ENCODE data around the gene CLSTN2.
A peak's percentile ranks its signal among the peaks of the same experiment; 100 is the strongest.

The CLSTN2 gene

GRCh38 chr3:140244893-140245292 lies 309.9 kb downstream of the CLSTN2 start:
- DNase-seq = no peak

GRCh38 chr3:140246578-140246977 lies 311.6 kb downstream of the CLSTN2 start:
- DNase-seq = no peak

GRCh38 chr3:140247775-140248174 lies 312.8 kb downstream of the CLSTN2 start:
- no peak for DNase-seq

- no peak for DNase-seq
Observed at GRCh38 chr3:140249188-140249587, 314.2 kb downstream of the CLSTN2 start.

- DNase-seq = no peak
Observed at GRCh38 chr3:140250010-140250855, 315.2 kb downstream of the CLSTN2 start.

- DNase-seq = no peak
Observed at GRCh38 chr3:140250945-140251344, 316.0 kb downstream of the CLSTN2 start.

- DNase-seq = no peak
Observed at GRCh38 chr3:140251678-140252077, 316.7 kb downstream of the CLSTN2 start.

GRCh38 chr3:140252812-140253656 lies 318.0 kb downstream of the CLSTN2 start:
- no peak for DNase-seq

GRCh38 chr3:140258222-140258724 lies 323.3 kb downstream of the CLSTN2 start:
- no peak for DNase-seq

GRCh38 chr3:140265302-140265701 lies 330.3 kb downstream of the CLSTN2 start:
- DNase-seq = no peak

- no peak for DNase-seq
Observed at GRCh38 chr3:140268103-140268502, 333.1 kb downstream of the CLSTN2 start.

GRCh38 chr3:140268610-140269009 lies 333.6 kb downstream of the CLSTN2 start:
- DNase-seq = no peak

- no peak for DNase-seq
Observed at GRCh38 chr3:140270329-140270728, 335.3 kb downstream of the CLSTN2 start.

GRCh38 chr3:140273542-140274195 lies 338.7 kb downstream of the CLSTN2 start:
- DNase-seq = no peak

GRCh38 chr3:140274429-140274828 lies 339.4 kb downstream of the CLSTN2 start:
- no peak for DNase-seq

- peak; percentile 7 to 35 (median 28) for DNase-seq
Observed at GRCh38 chr3:140276703-140277102, 341.7 kb downstream of the CLSTN2 start.

- DNase-seq = no peak
Observed at GRCh38 chr3:140277886-140278285, 342.9 kb downstream of the CLSTN2 start.

- no peak for DNase-seq
Observed at GRCh38 chr3:140284372-140284771, 349.4 kb downstream of the CLSTN2 start.

GRCh38 chr3:140285380-140285779 lies 350.4 kb downstream of the CLSTN2 start:
- DNase-seq = no peak

GRCh38 chr3:140288595-140288994 lies 353.6 kb downstream of the CLSTN2 start:
- no peak for DNase-seq

GRCh38 chr3:140290105-140290504 lies 355.1 kb downstream of the CLSTN2 start:
- DNase-seq = no peak

- DNase-seq = no peak
Observed at GRCh38 chr3:140292170-140292569, 357.2 kb downstream of the CLSTN2 start.

GRCh38 chr3:140292684-140293083 lies 357.7 kb downstream of the CLSTN2 start:
- DNase-seq = no peak
